Hepatocyte (in vitro differentiated cells): ENCODE measurements around the gene WBP1L. TPM values are rescaled to one million over a fixed set of nuclear protein-coding genes. Genes with fewer than 3 reads are reported as not detected.

Experiments used
- DNase-seq: peaks from one replicate; pipeline ENCODE4 v3.0.0-alpha.2; 2016; ENCODE audit warnings: low spot score
- H2AFZ ChIP-seq: fragments of 200-600 bp; sonication (generic); 2 replicates; pipeline ENCODE4 v1.6.0; 2016; ENCODE audit warnings: antibody characterized with exemption, mild to moderate bottlenecking
- H3K27ac ChIP-seq: fragments of 200-600 bp; sonication (generic); 2 replicates; pipeline ENCODE4 v1.5.1; 2016; ENCODE audit warnings: mild to moderate bottlenecking
- H3K27me3 ChIP-seq: fragments of 200-600 bp; sonication (generic); 2 replicates; pipeline ENCODE4 v1.6.1; 2016
- H3K36me3 ChIP-seq: fragments of 200-600 bp; sonication (generic); replicated peaks from 2 replicates; pipeline ENCODE4 v1.5.1; 2016; ENCODE audit warnings: low read depth; ENCODE audit not compliant: insufficient read depth
- H3K4me1 ChIP-seq: fragments of 200-600 bp; sonication (generic); 2 replicates; pipeline ENCODE4 v1.5.1; 2016; ENCODE audit warnings: mild to moderate bottlenecking, moderate library complexity; ENCODE audit not compliant: insufficient read depth
- H3K4me2 ChIP-seq: fragments of 200-600 bp; sonication (generic); 2 replicates; pipeline ENCODE4 v1.6.0; 2016
- H3K4me3 ChIP-seq: fragments of 200-600 bp; sonication (generic); 2 replicates; pipeline ENCODE4 v1.5.1; 2016; ENCODE audit warnings: mild to moderate bottlenecking
- H3K79me2 ChIP-seq: fragments of 200-600 bp; sonication (generic); 2 replicates; pipeline ENCODE4 v1.6.0; 2017; ENCODE audit warnings: mild to moderate bottlenecking
- H3K9me2 ChIP-seq: fragments of 200-600 bp; sonication (generic); replicated peaks from 2 replicates; pipeline ENCODE4 v1.6.0; 2017; ENCODE audit warnings: mild to moderate bottlenecking; ENCODE audit not compliant: insufficient read depth
- H3K9me3 ChIP-seq: fragments of 200-600 bp; sonication (generic); 2 replicates; pipeline ENCODE4 v1.5.1; 2016; ENCODE audit warnings: low read depth, mild to moderate bottlenecking
- H4K20me1 ChIP-seq: fragments of 200-600 bp; sonication (generic); 2 replicates; pipeline ENCODE4 v1.6.0; 2016; ENCODE audit warnings: mild to moderate bottlenecking; ENCODE audit not compliant: insufficient read depth, poor library complexity, severe bottlenecking
- CTCF ChIP-seq: fragments of 200-600 bp; sonication (generic); IDR thresholded peaks from 2 replicates; pipeline ENCODE4 v1.5.1; 2016; ENCODE audit warnings: antibody characterized with exemption, mild to moderate bottlenecking; ENCODE audit not compliant: poor library complexity
- EZH2 ChIP-seq: fragments of 200-600 bp; sonication (generic); IDR thresholded peaks from 2 replicates; pipeline ENCODE4 v1.6.1; 2016; ENCODE audit warnings: antibody characterized with exemption, mild to moderate bottlenecking, borderline replicate concordance
- EZH2phosphoT487 ChIP-seq: fragments of 200-600 bp; sonication (generic); IDR thresholded peaks from one replicate; pipeline ENCODE4 v1.6.1; 2018; ENCODE audit warnings: antibody characterized with exemption, mild to moderate bottlenecking, low read depth, moderate library complexity; ENCODE audit not compliant: unreplicated experiment, severe bottlenecking
- whole genome bisulfite sequencing: methylation state at CpG from one replicate; pipeline ENCODE4 v1.1.6; 2016; ENCODE audit warnings: low lambda C conversion rate; ENCODE audit errors: missing lambda C conversion rate; 5-methylcytosine and 5-hydroxymethylcytosine counted together
- polyA plus RNA-seq: library from polyadenylated mRNA; unstranded; fragments of >200 nt; fragmentation: Nextera tagmentation; extraction: Ambion mirVana; gene quantifications from 2 replicates; pipeline ENCODE4 v1.2.1, GENCODE V29; 2016
- total RNA-seq: library from RNA; depleted of rRNA; stranded (reverse); fragments of >200 nt; gene quantifications from 2 replicates; pipeline ENCODE4 v1.2.3, GENCODE V29; 2014

WBP1L gene
- total and polyA plus RNA-seq, 2 experiments from 2014 or later: 21.6 to 57.1 TPM

GRCh38 chr10:102729029-102730026, 14.4 kb upstream of the WBP1L start:
- no peaks in the 10 kb centered on the region for H3K4me1 ChIP-seq
- no peak overlapping the region for H3K4me2 ChIP-seq
- peaks cover under 1% of the 10 kb centered on the region for H3K79me2 ChIP-seq
- WGBS: 63% methylated on average over 29 of the region's 30 CpGs
- H3K36me3 ChIP-seq: no peaks in the 10 kb centered on the region
- DNase-seq: peak; percentile 91
- no peak overlapping the region for H2AFZ ChIP-seq
- no peaks in the 10 kb centered on the region for H3K9me2 ChIP-seq
- H3K4me3 ChIP-seq: no peak overlapping the region
- H4K20me1 ChIP-seq: no peaks in the 10 kb centered on the region
- no peak overlapping the region for H3K27ac ChIP-seq
- TF ChIP-seq EZH2phosphoT487 (no peak), CTCF (peak; percentile 94)
- H3K27me3 ChIP-seq: no peaks in the 10 kb centered on the region
- H3K9me3 ChIP-seq: no peaks in the 10 kb centered on the region

- Histone ChIP-seq H2AFZ (no peak overlapping the region), H3K36me3 (no peaks in the 10 kb centered on the region), H3K79me2 (no peaks in the 10 kb centered on the region), H3K27ac (no peak overlapping the region), H3K4me1 (no peaks in the 10 kb centered on the region), H3K4me2 (no peak overlapping the region), H3K9me2 (no peaks in the 10 kb centered on the region), H4K20me1 (no peaks in the 10 kb centered on the region), H3K27me3 (no peaks in the 10 kb centered on the region), H3K9me3 (no peaks in the 10 kb centered on the region), H3K4me3 (no peak overlapping the region)
- no peak for DNase-seq
- whole genome bisulfite sequencing: 89% methylated on average over 5 of the region's 5 CpGs
- TF ChIP-seq CTCF: no peak
- no peak for TF ChIP-seq EZH2
- TF ChIP-seq EZH2phosphoT487: no peak
These were observed 12.4 kb upstream of the WBP1L start for GRCh38 chr10:102731222-102731800.

GRCh38 chr10:102732661-102733060, 11.1 kb upstream of the WBP1L start:
- no peaks in the 10 kb centered on the region for H3K79me2 ChIP-seq
- H3K9me3 ChIP-seq: no peaks in the 10 kb centered on the region
- no peak overlapping the region for H3K27ac ChIP-seq
- DNase-seq: no peak
- H3K9me2 ChIP-seq: no peaks in the 10 kb centered on the region
- H4K20me1 ChIP-seq: no peaks in the 10 kb centered on the region
- H3K36me3 ChIP-seq: no peaks in the 10 kb centered on the region
- no peak overlapping the region for H3K4me3 ChIP-seq
- H3K27me3 ChIP-seq: no peaks in the 10 kb centered on the region
- H3K4me2 ChIP-seq: no peak overlapping the region
- TF ChIP-seq EZH2phosphoT487 (no peak), CTCF (no peak), EZH2 (no peak)
- no peaks in the 10 kb centered on the region for H3K4me1 ChIP-seq
- 0% methylated on average over 1 of the region's 1 CpG for WGBS
- H2AFZ ChIP-seq: no peak overlapping the region
